Measurements from ENCODE around the gene APBA3.
"Not testable (repeated sequence)": the region's sequence is repeated elsewhere in the genome, so short reads cannot be mapped to it uniquely, and the experiment has no call there.

The APBA3 gene

DNA sequence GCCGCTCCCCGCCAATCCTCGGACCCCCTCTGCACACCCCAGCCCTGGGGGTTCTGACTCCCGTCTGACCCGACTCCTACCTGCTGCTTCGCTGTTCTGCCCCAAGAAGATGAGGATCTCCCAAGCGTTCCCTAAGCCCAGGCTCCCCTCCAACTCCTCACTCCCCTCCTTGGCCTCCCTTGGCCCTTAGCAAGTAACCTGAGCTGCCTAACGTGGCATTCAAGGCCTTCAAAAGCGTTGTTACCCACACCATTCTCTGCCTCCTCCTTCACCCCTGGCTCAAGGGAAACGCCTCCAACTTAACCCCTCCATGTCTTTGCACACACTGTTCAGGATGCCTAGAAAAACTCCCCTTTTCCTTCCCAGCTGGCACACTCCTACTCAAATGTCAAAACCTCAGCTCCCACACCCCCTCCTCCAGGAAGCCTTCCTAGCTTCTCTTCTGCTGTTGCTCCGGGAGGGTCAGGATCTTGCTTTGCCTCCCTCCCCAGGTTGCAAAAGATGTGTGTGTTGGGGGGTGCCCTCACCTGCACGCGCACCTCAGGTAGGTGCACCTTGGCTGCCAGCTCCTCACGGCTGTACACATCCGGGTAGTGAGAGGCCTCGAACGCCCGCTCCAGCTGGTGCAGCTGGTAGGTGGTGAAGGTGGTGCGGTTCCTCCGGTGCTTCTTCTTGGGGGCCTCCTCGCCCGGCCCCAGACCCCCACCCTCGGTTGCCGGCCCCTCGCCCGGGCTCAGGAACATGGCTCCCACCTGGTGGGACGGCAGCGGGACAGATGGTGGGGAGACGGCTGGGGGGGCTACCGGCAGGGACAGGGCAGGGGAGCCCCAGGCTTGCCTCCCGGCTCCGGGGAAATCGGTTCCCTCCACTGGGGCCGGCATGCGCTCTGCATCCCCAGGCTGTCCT lies 9.8 kb upstream of the APBA3 start:
- DNase-seq (ENCODE audit: low spot score): no peak

DNA sequence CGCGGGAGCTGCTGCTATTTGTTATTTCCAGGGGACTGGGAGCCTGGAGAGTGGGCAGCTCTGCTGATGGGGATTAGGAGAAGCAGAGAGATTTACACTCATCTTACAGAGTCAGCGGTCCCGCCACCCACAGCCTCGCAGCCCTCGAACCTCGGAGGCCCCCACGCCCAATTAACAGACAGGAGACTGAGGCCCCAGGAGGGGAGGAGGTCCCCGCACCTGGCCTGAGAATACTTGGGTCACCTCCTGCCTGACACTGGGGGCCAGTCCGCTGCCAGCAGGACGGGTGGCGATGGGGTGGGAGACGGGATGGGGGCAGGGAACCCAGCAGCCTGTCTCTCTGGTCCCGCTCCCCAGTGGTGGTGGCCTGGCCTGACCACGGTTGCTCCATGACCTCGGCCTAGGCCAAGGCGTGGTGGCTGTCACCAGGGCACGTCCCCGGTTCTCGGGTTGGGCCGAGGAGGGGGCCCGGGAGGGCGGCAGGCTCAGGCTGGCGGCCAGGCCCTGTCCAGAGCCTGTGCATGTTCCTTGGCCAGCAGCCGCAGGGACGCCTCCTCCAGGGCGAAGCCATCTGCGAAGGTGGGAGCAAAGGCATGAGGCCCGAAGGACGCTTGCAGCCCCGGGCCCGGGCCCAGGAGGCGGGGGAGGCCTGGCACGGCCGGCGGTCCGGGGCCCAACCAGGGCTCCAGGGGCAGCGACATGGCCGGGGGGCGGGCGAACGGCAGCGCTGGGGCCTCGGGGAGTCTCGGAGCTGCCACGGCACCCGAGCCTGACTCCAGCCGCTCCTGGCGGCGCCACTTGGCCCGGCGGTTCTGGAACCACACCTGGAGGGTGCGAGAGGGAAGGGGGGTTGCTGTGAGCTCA lies 8.9 kb upstream of the APBA3 start:
- no peak for DNase-seq (ENCODE audit: low spot score)

DNA sequence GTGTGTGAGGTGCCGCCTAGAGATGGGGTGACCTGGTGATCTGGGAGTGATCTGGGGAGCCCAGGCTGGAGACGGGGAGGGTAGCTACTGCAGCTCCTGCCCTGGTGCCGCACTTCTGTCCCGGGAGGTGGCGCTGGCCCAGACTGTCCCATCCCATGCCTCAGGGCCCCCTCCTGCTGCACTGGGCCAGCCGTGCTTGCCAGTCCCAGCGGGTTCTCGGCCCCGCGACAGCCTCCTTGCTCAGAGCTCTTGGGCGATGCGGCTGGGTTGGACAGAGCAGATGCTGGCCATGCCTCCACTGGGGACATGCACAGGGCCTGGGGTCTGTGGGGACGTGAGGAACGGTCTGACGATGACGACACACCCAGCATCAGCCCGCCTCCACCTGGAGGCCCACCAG lies 8.0 kb upstream of the APBA3 start:
- DNase-seq (ENCODE audit: low spot score): no peak

DNA sequence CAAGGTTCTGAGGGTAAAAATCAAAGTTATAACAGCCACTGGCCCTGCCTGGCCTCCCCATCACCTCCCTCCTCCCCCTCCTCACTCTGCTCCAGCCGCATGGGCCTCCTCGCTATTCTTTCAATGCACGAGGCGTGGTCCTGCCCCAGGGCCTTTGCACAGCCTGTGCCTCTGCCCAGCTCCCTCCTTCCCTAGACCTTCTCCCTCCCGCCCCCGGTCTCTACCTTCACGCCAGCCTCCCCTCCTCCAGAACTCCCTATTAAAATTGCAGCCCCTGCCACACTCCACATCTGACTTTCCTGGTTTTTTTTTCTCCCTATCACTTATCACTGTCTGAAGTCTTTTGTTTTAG lies 7.2 kb upstream of the APBA3 start:
- no peak for DNase-seq (ENCODE audit: low spot score)

DNA sequence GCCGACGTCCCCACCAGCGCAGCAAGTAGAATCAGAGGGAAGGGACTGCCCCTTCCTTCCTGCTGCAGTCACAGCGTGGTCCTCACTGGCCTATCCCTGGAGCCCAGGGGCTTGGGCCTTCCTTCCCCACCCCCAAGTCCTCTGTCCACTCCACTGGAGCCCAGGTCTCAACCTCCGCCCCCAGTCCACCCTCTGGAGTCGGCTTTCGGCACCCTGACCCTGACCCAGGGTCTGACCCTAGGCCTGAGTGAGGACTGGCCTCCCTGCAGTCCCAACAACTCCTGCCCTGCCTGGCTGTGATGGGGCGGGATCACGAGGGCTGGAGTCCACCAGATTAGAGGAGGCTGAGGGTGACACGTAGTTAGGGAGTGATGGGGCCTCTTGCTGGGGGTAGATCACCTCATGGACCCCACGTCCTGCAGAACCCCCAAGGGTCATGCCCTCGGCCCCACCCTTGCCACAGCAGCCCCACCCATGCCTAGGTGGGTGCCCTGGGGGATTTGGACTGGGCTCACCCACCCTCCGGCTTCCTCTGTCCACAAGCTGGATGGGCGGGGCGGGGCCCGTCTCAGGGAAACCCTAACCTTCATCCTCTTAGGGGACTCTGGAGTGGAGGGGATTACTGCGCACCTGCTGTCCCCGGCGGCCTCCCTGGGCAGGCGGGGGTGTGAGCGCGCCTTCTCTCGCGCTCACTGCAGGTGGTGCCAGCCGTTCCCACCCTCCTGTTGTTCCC lies 6.7 kb upstream of the APBA3 start:
- no peak for DNase-seq (ENCODE audit: low spot score)

DNA sequence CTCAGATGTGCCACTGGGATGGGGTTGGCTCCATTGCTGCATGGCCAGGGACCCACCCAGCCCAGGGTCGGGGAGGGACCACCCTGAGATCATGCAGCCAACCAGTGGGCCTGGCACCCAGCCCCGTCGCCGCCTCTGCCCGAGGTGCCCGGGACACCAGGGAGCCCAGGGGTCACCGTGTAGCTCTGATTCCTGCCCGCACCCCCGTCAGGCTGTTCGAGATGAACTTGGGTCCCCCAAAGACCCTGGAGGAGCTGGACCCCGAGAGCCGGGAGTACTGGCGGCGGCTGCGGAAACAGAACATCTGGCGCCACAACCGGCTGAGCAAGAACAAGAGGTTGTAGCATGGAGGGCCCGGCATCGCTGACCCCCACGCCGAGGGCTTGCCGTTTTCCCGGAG lies 5.6 kb upstream of the APBA3 start:
- DNase-seq (ENCODE audit: low spot score): no peak

DNA sequence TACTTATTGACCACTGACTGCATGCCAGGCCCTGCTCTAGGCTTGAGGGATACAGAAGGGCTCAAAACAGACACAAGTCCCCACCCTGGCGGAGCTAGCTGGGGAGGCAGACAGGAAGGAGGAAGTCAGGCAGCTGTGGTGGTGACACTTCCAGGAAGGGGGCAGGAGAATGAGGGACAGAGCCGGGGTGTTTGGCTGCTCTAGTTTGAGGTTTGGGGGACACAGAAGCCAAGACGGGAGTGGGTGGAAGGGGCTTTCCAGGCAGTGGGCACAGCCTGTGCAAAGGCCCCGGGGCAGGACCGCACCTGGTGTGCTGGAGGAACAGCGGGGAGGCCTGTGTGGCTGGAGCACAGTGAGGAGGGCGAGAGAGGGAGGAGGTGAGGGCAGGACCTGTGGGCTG lies 5.0 kb upstream of the APBA3 start:
- no peak for DNase-seq (ENCODE audit: low spot score)

DNA sequence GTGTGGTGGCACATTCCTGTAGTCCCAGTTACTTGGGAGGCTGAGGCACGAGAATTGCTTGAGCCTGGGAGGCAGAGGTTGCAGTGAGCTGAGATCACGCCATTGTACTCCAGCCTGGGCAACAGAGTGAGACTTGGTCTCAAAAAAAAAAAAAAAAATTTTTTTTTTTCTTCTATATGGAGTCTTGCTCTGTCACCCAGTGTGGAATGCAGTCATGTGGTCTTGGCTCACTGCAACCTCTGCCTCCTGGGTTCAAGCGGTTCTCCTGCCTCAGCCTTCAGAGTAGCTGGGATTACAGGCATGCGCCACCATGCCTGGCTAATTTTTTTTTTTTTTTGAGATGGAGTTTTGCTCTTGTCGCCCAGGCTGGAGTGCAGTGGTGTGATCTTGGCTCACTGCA lies 4.3 kb upstream of the APBA3 start:
- DNase-seq (ENCODE audit: low spot score): not testable (repeated sequence)

DNA sequence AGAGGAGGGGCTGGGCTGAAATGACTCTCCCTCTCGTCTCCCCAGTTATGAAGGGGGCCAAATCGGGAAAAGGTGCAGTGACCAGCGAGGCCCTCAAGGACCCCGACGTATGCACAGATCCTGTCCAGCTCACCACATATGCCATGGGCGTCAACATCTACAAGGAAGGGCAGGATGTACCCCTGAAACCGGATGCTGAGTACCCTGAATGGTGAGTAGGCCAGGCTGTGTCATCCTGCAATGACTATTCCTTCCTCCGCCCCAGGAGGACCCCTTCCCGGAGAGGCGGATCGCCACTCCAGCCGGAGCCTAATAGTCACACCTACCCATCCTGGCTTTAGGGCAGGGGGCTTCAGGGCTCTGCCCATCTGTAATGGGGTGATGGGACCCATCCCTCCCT lies 3.6 kb upstream of the APBA3 start:
- no peak for DNase-seq (ENCODE audit: low spot score)

DNA sequence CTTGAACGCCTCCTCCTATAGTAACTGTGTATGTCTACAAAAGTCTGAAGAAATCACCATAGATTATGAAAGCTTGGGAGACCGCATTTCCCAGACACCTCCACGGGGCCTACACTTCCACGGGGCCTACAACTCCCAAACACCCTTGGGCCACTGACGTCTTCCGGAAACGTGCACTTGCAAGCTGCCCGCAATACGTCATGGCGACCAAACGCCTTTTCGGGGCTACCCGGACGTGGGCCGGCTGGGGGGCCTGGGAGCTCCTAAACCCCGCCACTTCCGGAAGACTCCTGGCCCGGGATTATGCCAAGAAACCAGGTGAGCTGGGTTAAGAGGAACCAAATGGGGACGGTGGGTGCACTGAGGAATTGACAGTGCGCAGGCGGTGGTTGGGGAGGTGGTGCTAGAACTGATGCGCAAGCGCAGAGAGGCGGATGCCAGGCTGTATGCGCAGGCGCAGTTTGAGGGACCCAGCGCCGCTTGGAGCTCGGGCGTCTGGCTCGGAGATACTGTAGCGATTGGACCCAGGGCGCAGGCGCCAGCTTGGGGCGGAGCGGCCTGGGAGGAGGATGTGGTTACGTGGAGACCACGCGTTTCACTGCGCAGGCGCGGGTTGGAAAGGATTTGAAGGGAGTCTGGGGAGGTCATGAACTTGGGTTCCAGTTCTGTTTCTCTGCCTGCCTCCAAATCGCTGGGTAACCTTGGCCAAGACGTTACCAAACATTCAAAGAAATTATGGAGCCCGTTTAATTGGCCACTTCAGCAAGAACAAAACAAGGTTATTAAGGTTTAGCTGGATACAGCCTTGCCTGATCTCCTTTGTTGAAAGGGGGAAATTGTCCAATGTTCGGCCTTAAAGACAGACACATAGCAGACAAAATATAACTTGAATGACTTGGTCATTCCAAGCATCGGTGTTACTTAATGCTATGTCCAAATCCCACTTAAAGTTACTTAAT lies 1.3 kb upstream of the APBA3 start, which contains the start of gene MRPL54:
Gene MRPL54, plus strand, starts transcription at position 182 of the 959 bp plus-strand sequence. Its CDS starts 19 bp downstream, at position 201.
- peak; percentile 100 for DNase-seq (ENCODE audit: low spot score)

DNA sequence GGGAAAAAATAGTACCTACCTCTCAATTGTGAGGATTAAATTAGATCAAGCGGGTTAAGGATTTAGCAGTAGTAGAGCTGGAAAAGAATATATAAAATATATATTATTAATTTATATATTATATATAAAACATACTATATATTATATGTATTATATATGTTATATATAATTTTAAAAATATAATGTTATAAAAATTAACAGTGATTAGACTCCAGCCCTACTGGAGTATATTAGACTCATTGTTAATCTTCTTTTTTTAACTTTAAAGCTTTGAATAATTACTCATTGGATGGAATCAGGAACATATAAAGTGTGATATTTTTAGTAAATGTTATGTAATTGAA lies 610 bp upstream of the APBA3 start:
- DNase-seq (ENCODE audit: low spot score): no peak

DNA sequence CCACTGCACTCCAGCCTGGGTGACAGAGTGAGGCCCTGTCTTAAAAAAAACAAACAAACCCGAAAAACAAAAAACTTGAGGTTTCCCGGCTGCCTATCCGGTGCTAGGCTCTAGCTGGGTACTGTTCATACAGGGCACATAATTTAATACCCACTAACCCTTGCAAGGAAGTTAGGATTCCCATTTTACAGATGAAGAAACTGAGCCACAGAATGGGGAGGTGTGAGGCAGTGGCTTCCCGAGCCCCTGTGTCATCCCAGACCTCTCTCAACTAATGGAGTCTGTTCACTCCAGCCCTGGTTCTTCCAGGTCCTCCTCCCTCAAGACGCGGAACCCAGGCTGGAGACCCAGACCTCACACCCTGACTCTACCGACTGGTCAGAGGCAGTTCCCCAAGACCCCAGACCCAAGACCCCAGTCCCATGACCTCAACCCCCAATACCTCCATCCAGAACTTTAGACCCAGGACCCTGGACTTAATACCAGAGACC lies 576 bp downstream of the APBA3 start:
- DNase-seq (ENCODE audit: low spot score): peak; percentile 17

DNA sequence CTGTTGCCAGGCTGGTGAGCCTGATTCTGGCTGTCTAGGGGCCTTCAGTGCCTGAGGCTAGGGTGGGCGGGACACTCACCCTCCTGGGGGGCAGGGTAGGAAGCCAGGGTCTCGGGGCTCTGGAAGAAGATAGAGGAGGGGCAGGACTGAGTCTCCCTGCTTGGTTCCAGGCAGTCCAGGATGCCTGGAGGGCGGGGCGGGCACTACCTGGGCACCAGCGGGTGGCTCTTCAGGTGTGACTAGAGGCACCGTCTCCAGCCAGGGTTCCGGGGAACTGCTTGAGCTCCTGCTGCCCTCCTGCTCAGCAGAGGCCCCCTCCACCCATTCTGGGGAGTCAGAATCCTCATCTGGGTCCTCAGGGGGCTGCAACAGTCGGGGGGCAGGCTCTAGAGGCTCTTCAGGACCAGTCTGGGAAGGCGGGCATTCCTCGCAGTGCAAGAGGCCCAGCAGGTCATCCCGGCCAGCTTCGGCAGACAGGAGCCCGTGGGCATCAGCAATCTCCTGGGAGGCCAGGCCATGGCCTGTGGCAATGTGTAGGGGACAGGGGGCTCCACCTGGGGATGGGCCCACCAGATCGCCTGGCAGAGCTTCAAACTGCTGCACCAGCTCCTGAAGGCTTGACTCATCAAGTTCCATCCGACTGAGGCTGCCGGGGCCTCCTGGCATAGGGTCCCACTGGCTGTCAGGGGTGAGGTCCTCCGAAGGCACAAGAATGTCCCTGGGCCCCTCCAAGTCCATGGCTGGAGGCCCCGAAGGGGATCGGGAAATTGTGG lies 1.8 kb downstream of the APBA3 start:
- no peak for DNase-seq (ENCODE audit: low spot score)

DNA sequence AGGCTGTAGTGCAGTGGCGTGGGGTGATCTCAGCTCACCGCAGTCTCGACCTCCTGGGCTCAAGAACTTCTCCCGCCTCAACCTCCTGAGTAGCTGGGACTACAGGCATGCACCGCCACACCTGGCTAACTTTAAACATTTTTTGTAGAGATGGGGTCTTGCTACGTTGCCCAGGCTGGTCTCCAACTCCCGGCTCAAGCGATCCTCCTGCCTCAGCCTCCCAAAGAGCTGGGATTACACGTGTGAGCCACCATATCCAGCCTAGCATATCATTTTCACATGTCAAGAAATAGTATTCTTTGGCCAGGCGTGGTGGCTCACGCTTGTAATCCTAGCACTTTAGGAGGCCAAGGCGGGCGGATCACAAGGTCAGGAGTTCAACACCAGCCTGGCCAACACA lies 3.2 kb downstream of the APBA3 start:
- DNase-seq (ENCODE audit: low spot score): not testable (repeated sequence)

DNA sequence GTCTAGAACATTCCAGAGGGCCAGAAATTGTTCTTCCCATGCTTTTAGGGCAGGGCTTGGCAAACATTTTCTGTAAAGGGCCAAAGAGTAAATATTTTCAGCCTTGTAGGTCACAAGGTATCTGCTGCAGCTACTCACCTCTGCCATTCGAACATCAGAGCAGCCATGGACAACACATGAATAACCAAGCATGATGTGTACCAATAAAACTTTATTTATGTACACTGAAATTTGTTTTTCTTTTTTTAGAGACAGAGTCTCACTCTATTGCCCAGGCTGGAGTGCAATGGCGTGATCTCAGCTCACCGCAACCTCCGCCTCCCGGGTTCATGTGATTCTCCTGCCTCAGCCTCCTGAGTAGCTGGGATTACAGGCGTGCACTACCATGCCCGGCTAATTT lies 3.8 kb downstream of the APBA3 start:
- not testable (repeated sequence) for DNase-seq (ENCODE audit: low spot score)

DNA sequence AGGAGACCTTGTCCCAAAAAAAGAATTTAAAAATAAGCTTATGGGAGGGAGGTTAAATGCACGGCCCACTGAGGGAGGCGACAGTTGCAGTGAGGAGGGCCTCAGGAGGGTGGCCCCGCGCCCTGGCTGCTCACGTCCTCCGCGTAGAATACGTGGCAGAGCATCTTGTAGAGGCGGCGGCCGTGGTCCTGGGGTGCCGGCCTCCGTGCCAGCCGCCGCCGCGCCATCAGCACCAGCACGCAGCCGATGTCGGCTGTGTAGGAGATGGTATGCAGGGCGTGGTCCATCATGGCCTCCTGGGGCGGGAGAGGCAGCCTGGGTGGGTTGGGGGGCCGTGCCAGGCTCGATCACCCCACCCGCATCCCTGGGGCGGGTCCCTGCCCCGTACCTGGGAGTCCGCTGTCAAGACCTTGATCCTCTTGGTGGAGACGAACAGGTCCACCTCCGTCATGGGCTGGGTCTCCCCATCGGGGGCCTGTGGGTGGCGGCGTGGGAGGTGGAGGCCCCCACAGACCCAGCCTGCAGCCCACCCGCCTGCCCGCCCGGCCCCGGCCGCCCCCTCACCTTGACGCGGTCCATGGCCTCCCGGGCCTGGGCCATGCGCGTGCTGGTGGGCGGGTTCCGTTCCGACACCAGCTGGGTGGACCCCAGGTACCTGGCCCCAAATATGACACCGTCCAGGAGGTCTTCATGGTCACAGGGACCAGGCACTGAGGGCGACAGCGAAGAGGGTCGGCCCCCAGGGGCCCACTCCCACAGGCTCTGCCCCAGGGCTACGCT lies 7.7 kb downstream of the APBA3 start:
- DNase-seq (ENCODE audit: low spot score): no peak

DNA sequence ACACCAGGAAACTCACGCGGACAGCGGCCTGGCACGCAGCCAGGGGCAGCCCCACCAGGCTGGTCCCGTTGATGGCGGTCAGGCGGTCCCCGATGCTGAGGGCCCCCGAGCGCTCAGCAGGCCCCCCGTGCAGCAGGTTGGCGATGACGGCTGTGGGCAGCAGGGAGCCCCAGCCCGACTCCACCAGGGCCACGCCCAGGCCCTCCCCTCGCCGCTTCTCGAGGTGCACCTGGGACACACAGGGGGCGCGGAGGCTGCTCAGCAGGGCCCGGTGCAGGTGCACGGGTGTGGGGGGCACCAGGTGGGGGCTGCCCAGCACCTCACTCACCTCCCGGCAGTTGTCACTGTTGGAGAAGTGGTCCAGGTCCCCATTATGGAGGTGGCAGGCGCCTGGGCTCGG lies 9.0 kb downstream of the APBA3 start:
- no peak for DNase-seq (ENCODE audit: low spot score)

DNA sequence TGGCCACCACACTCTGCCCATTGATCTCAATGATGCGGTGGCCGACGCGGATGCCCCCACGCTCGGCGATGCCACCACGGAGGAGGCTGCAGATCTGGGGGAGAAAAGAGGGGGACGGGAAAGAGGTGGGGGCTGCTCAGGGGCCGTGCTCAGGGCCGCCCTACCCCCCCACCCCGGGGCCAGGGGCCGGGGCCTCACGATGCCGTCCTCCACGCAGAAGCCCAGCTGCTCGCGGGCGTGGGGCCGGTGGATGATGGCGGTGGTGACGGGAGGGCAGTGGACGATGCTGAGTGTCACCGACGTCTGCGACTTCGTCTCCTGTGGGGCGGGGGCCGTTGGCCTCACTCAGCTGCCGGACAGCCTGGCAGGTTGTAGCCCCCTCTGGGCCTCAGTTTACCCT lies 10.3 kb downstream of the APBA3 start:
- DNase-seq (ENCODE audit: low spot score): no peak

DNA sequence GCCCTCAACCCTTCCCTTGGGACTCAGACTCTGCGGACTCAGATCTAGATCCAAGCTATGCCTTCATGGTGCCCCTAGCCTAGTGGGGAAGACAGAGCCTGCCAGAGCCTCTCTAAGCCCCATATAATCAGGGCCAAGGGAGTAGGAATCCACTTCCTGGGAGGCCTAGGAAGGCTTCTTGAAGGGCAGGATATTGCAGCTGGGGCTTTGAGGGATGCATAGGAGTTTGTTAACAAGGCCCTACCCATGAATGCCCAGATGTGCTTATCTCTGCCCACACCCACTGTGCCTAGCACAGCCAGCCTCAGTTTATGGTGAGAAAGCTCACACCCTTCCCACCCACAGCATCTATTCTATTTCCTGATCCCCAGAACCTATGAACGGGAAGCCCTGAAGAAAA lies 11.3 kb downstream of the APBA3 start:
- DNase-seq (ENCODE audit: low spot score): no peak

DNA sequence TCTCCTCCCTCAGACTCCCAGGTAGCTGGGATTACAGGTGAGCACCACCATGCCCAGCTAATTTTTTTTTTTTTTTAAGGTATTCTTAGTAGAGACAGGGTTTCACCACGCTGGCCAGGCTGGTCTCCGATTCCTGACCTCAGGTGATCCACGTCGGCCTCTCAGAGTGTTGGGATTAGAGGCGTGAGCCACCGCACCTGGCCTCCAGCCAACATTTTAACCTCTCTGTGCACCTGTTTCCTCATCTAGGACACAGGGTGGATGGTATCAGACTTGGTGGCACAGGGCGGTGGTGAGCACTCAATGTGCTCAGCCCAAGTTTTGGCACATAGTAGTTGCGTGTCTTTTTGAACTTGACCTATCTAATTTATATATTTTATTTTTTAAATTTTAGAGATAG lies 12.5 kb downstream of the APBA3 start:
- no peak for DNase-seq (ENCODE audit: low spot score)
